Rectal smooth muscle tissue (tissue), 1 donor: ENCODE data around the gene GPER1.
A peak's percentile ranks its signal among the peaks of the same experiment; 100 is the strongest.
"Not testable (repeated sequence)": the region's sequence is repeated elsewhere in the genome, so short reads cannot be mapped to it uniquely, and the experiment has no call there.

ENCODE experiments used
- H3K27ac ChIP-seq: one replicate; pipeline ENCODE4 v1.7.0; 2013; ENCODE audit warnings: low read depth, low read length, inconsistent platforms
- H3K27me3 ChIP-seq: one replicate; pipeline ENCODE4 v1.7.0; 2013; ENCODE audit warnings: low read length; ENCODE audit not compliant: control insufficient read depth, insufficient read depth
- H3K36me3 ChIP-seq: one replicate; pipeline ENCODE4 v1.7.0; 2013; ENCODE audit warnings: low read length; ENCODE audit not compliant: control insufficient read depth, insufficient read depth
- H3K4me1 ChIP-seq: one replicate; pipeline ENCODE4 v1.7.0; 2013; ENCODE audit warnings: low read length; ENCODE audit not compliant: control insufficient read depth, insufficient read depth
- H3K4me3 ChIP-seq: one replicate; pipeline ENCODE4 v1.7.0; 2013; ENCODE audit warnings: low read length
- H3K9ac ChIP-seq: one replicate; pipeline ENCODE4 v1.7.0; 2013; ENCODE audit warnings: low read length

Gene GPER1

GRCh38 chr7:1087952-1088920 lies at the start of gene GPER1:
GPER1 (plus strand) TSS chr7:1088113; CDS start chr7:1091729, 3,616 bp downstream.
- Histone ChIP-seq H3K27me3 (no peaks in the 10 kb centered on the region), H3K9ac (peak within 1 kb of the TSS; percentile 45), H3K36me3 (peaks cover 15% of the 10 kb centered on the region), H3K4me1 (peaks cover 18% of the 10 kb centered on the region), H3K4me3 (peak within 1 kb of the TSS; percentile 74), H3K27ac (peak within 1 kb of the TSS; percentile 73)

GRCh38 chr7:1040233-1040632 lies 47.7 kb upstream of the GPER1 start:
- H3K27ac ChIP-seq, H3K27me3 ChIP-seq, H3K4me3 ChIP-seq, H3K36me3 ChIP-seq, H3K9ac ChIP-seq: not testable (repeated sequence)
- H3K4me1 ChIP-seq, result peaks cover 12% of the 10 kb centered on the region

DNA sequence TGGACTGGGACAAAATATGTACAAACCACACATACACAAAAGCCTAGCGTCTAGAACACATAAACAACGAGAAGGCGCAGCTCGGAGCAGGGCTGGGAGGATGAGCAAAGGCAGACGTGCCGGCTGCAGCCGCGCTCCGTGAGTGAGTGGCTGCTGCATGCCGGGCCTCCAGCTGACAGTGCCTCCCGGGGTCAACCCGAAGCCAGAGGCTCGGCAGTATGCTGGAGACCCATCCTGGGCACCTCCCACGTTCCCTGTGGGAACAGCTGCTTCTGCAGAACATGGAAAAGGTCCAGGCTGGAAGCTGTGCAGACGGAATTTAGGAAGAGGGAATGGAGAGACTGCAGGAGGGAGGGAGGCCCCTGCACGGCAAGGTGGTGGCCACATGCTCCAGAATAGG lies 47.1 kb upstream of the GPER1 start:
- Histone ChIP-seq H3K4me1 (peaks cover 14% of the 10 kb centered on the region), H3K4me3 (peak overlapping the region; percentile 38), H3K9ac (no peak overlapping the region), H3K36me3 (no peaks in the 10 kb centered on the region), H3K27ac (peak overlapping the region; percentile 36), H3K27me3 (no peaks in the 10 kb centered on the region)

- peaks cover 14% of the 10 kb centered on the region for H3K4me1 ChIP-seq
Observed at GRCh38 chr7:1041551-1042491, 46.1 kb upstream of the GPER1 start.

DNA sequence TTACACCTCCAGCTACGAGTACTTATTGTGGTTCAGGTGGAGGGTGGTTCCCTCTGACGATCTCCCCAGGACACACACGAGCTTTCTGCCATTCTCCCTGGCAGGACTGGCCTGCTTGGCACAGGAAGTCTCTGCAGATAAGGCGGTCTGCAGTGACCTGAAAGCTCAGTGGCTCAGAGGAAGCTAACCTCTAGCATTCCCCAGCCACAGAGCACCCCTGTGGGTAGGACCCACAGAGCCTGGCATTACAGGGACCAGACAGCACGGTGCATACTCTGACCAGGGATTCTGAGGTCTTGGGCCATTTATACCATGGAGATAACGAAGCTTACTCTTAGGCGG lies 45.5 kb upstream of the GPER1 start:
- no peak overlapping the region for H3K27ac ChIP-seq
- no peaks in the 10 kb centered on the region for H3K27me3 ChIP-seq
- no peak overlapping the region for H3K9ac ChIP-seq
- H3K4me1 ChIP-seq, result peaks cover 14% of the 10 kb centered on the region
- no peak overlapping the region for H3K4me3 ChIP-seq
- H3K36me3 ChIP-seq, result no peaks in the 10 kb centered on the region

More at GRCh38 chr7:1041551-1042491, 46.1 kb upstream of the GPER1 start:
- H3K9ac ChIP-seq, result no peak overlapping the region
- no peak overlapping the region for H3K27ac ChIP-seq
- H3K4me3 ChIP-seq, result no peak overlapping the region
- no peaks in the 10 kb centered on the region for H3K36me3 ChIP-seq
- H3K27me3 ChIP-seq, result no peaks in the 10 kb centered on the region

DNA sequence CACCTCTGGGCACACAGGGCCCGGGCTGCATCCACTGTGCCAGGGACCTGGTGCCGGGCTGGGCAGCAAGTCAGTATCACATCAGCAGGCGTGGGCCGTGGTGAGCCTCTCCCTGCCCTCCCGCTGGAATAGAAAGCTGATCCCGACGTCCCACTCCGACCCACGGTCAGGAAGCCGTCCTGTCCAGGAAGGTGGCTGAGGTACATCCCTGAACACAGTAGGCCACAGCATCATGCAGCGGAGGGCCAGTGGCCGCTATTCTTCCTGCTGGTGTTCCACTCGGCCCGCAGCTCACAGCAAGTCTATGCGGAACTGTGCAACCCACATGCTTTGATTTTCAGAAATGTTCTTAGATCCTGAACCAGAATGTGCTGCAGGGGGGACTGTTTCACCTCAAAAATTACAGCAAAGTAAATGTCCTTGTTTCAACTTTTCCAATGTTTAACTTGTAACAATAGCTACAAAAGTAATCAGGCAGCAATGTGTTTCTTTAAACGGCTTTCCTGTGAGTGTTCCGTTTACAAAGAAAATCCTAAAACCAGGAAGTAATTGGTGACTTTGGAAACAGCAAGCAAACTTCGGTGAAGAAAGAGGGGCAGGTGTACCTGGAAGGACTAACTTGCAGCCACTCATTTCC lies 44.2 kb upstream of the GPER1 start:
- peaks cover 14% of the 10 kb centered on the region for H3K4me1 ChIP-seq

GRCh38 chr7:1044189-1045068 lies 43.5 kb upstream of the GPER1 start, which contains the start of gene GPR146:
GPR146 (plus strand) TSS chr7:1044546; CDS start chr7:1057516, 12,970 bp downstream.
- Histone ChIP-seq H3K4me1 (peaks cover 14% of the 10 kb centered on the region), H3K27ac (peak within 1 kb of the TSS; percentile 84), H3K27me3 (no peaks in the 10 kb centered on the region), H3K36me3 (no peaks in the 10 kb centered on the region), H3K9ac (peak within 1 kb of the TSS; percentile 57), H3K4me3 (peak within 1 kb of the TSS; percentile 82)

More for the DNA sequence above, 44.2 kb upstream of the GPER1 start:
- no peaks in the 10 kb centered on the region for H3K36me3 ChIP-seq
- H3K4me3 ChIP-seq, result peak overlapping the region; percentile 54
- peak overlapping the region; percentile 57 for H3K9ac ChIP-seq
- no peaks in the 10 kb centered on the region for H3K27me3 ChIP-seq
- H3K27ac ChIP-seq, result peak overlapping the region; percentile 83

DNA sequence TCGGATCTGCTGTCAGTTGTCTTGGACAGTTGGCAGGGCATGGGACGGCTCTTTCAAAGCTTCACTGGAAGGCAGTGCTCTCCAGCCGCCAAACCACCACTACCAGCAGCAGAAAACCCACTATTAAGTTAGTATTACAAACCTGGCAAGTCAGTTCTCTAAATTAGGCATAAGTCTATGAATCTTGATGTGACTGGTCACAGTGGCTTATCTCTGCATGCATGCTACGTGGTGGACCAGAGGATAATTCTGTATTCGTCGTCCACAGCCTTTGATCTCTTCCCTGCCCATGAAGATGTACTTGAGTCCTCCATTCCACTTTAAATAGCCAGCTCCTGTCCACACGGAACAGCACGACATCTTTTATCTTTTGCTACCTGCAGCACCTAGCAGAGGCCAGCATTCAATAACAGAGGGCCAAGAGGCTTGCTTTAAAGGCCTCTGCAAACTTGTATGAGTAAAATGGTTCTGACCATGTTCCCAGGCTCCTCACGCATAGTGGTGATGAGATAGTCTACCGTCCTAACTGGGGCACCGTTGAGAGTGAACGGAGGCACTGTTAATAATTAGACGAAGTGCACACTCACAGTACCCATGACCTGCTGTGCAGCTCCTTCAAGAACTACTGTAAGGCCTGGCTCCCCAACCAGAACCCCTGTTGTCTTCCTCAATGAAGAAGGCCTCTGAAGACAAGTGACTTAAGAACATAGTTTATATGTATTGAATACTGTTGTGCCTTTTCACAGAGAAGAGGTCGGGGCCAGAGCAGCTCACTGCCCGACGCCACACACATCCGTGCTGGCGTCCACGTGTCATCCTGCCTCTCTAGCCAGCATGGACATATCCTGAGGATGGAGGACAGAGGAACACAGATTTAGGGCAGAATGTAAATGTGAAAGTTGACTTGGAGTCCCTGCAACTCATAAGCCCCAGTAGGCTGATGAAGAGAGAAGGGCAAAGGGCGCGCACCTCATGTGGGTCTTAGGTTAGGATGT lies 42.5 kb upstream of the GPER1 start:
- no peaks in the 10 kb centered on the region for H3K36me3 ChIP-seq
- H3K27ac ChIP-seq, result peak overlapping the region; percentile 84
- no peak overlapping the region for H3K9ac ChIP-seq
- peak overlapping the region; percentile 82 for H3K4me3 ChIP-seq
- H3K4me1 ChIP-seq, result peaks cover 11% of the 10 kb centered on the region
- no peaks in the 10 kb centered on the region for H3K27me3 ChIP-seq

GRCh38 chr7:1046722-1047679 lies 40.9 kb upstream of the GPER1 start:
- no peaks in the 10 kb centered on the region for H3K27me3 ChIP-seq
- no peak overlapping the region for H3K27ac ChIP-seq
- H3K4me3 ChIP-seq, result no peak overlapping the region
- peaks cover 12% of the 10 kb centered on the region for H3K4me1 ChIP-seq
- no peak overlapping the region for H3K9ac ChIP-seq
- H3K36me3 ChIP-seq, result no peaks in the 10 kb centered on the region
